Urinary bladder (tissue), 4 donors: ENCODE results near the gene ADAMTS16. TPM values are rescaled to one million over a fixed set of nuclear protein-coding genes. Genes with fewer than 3 reads are reported as not detected.

Experiments
- DNase-seq: peaks from one replicate; pipeline ENCODE4 v3.0.0-alpha.2; 2015; ENCODE audit errors: extremely low spot score
- H3K27ac ChIP-seq: one replicate; pipeline ENCODE4 v1.5.1; 2013; ENCODE audit warnings: low read depth, mild to moderate bottlenecking, moderate library complexity
- H3K36me3 ChIP-seq: one replicate; pipeline ENCODE4 v1.6.1; 2013; ENCODE audit warnings: mild to moderate bottlenecking, moderate library complexity; ENCODE audit not compliant: insufficient read depth
- H3K4me1 ChIP-seq: one replicate; pipeline ENCODE4 v1.6.1; 2013; ENCODE audit warnings: mild to moderate bottlenecking, moderate library complexity; ENCODE audit not compliant: insufficient read depth
- H3K4me3 ChIP-seq: one replicate; pipeline ENCODE4 v1.5.1; 2013; ENCODE audit warnings: low read depth, low read length
- WGBS: extraction: QIAGEN DNeasy Blood & Tissue Kit; methylation state at CpG from one replicate; pipeline ENCODE4 v1.1.7; 2013; 5-methylcytosine and 5-hydroxymethylcytosine counted together
- polyA plus RNA-seq: library from polyadenylated mRNA; stranded (reverse); fragments of 200-250 nt; gene quantifications from one replicate; pipeline ENCODE4 v1.2.3, GENCODE V29; 2013
- total RNA-seq: library from RNA; depleted of rRNA; stranded (reverse); fragments of >200 nt; gene quantifications from one replicate; pipeline ENCODE4 v1.2.3, GENCODE V29; 2014
- donor health status: healthy with polysubstance abuse.
- donor health status: healthy.

The ADAMTS16 gene
- total and polyA plus RNA-seq, 2 donors, result 0.16 to 13.5 TPM

GRCh38 chr5:5150667-5151066 lies 10.5 kb downstream of the ADAMTS16 start:
- 92% methylated on average over 3 of the region's 3 CpGs for WGBS
- Histone ChIP-seq H3K36me3 (no peaks in the 10 kb centered on the region), H3K4me1 (no peaks in the 10 kb centered on the region), H3K4me3 (no peak overlapping the region), H3K27ac (no peak overlapping the region)
- DNase-seq, result no peak

- 61% methylated on average over 2 of the region's 2 CpGs for WGBS
- Histone ChIP-seq H3K36me3 (no peaks in the 10 kb centered on the region), H3K4me3 (no peak overlapping the region), H3K4me1 (no peaks in the 10 kb centered on the region), H3K27ac (no peak overlapping the region)
- no peak for DNase-seq
These were observed 14.6 kb downstream of the ADAMTS16 start for GRCh38 chr5:5154733-5155132.

GRCh38 chr5:5155617-5156016 lies 15.5 kb downstream of the ADAMTS16 start:
- Histone ChIP-seq H3K4me3 (no peak overlapping the region), H3K27ac (no peak overlapping the region), H3K36me3 (no peaks in the 10 kb centered on the region), H3K4me1 (no peaks in the 10 kb centered on the region)
- WGBS, result 78% methylated on average over 1 of the region's 1 CpG
- no peak for DNase-seq

- Histone ChIP-seq H3K36me3 (no peaks in the 10 kb centered on the region), H3K4me3 (no peak overlapping the region), H3K27ac (no peak overlapping the region), H3K4me1 (no peaks in the 10 kb centered on the region)
- 40% methylated on average over 3 of the region's 3 CpGs for WGBS
- DNase-seq, result no peak
These were observed 16.4 kb downstream of the ADAMTS16 start for GRCh38 chr5:5156471-5157082.

DNA sequence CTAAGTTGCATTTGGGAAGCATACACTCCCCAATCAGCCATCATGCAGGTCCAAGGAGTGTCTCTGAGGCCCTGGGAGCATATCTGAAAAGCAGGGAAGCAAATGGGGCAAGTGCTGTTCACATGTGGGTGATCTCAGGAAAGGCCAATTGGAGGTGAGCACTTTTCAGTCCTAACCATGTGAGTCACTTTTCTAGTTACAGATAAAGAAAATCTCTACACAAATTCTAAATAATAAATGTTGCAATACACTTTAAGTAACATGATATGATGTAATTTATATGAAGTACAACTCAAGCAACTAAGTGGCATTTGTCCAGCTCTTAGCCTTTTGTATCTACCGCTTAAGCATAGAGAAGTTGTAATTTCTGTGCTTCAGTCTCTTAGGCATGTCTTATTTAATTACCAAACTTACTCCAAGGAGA lies 18.4 kb downstream of the ADAMTS16 start:
- H3K27ac ChIP-seq, result no peak overlapping the region
- H3K4me3 ChIP-seq, result no peak overlapping the region

DNA sequence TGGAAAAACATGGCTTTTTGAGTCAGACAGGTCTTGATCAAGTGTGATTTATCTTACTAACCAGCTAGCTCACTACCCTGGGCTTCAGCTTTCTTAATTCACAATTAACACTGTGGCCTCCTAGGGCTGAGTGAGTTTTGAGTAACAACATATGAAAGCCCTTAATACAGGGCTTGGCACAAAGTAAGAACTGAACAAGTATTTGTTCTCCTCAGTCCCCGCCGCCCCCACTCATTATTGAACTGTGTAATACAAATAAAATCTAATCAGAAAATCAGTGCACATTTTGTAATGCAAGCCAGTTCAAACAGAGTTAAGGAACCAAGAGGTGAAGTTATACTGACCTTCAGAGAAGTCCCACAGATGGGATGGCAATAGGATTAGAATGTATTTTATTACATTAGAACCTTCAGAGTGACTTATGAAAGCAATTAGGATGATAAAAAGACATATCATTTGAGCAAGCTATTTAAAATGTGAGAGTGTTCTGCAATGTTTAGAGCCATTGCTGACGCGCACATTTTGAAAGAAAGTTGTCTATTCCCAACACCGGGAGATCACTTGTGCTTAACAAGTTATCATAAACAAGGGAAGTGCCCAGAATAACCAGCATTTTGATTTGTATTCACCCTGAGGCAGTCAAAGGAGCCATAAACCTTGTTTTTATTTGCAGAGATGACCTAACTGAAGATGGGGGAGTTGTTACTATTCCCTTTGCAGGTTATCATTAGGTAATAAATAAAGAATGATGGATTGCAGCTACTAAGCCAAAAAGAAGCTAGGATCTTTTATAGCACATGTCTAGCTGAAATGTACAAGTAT lies 19.4 kb downstream of the ADAMTS16 start:
- Histone ChIP-seq H3K4me1 (no peaks in the 10 kb centered on the region), H3K4me3 (no peak overlapping the region), H3K27ac (no peak overlapping the region), H3K36me3 (no peaks in the 10 kb centered on the region)
- DNase-seq, result no peak
- 48% methylated on average over 5 of the region's 5 CpGs for WGBS

More for the DNA sequence above, 18.4 kb downstream of the ADAMTS16 start:
- 88% methylated on average over 1 of the region's 1 CpG for WGBS
- Histone ChIP-seq H3K36me3 (no peaks in the 10 kb centered on the region), H3K4me1 (no peaks in the 10 kb centered on the region)
- no peak for DNase-seq

- Histone ChIP-seq H3K4me1 (no peaks in the 10 kb centered on the region), H3K36me3 (no peaks in the 10 kb centered on the region), H3K27ac (no peak overlapping the region), H3K4me3 (no peak overlapping the region)
- no peak for DNase-seq
- WGBS, result 66% methylated on average over 5 of the region's 5 CpGs
These were observed 24.0 kb downstream of the ADAMTS16 start for GRCh38 chr5:5164163-5164562.

DNA sequence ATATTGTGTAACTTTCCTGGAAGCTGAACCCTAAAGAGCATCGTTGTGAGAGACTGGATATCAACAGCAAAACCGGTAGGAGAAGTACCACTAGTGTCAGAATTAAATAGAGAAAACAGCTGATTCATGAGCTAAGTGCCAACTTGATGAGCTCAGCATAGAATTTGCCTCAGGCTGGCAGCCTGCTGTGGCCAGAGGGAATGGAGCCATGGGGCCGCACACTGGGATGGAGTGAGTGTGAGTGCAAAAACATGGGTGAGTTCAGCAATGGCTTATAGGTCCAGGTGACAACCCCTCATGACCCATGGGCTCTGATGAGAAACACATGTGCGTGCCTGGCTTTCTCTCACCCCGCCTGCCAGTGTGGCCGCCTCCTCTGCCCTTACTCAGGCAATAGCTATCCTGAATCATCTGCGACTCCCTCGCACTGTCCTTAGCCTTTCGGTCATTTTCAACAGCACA lies 25.4 kb downstream of the ADAMTS16 start:
- DNase-seq, result no peak
- Histone ChIP-seq H3K4me1 (no peaks in the 10 kb centered on the region), H3K36me3 (no peaks in the 10 kb centered on the region), H3K4me3 (no peak overlapping the region), H3K27ac (no peak overlapping the region)
- WGBS, result 85% methylated on average over 9 of the region's 9 CpGs

DNA sequence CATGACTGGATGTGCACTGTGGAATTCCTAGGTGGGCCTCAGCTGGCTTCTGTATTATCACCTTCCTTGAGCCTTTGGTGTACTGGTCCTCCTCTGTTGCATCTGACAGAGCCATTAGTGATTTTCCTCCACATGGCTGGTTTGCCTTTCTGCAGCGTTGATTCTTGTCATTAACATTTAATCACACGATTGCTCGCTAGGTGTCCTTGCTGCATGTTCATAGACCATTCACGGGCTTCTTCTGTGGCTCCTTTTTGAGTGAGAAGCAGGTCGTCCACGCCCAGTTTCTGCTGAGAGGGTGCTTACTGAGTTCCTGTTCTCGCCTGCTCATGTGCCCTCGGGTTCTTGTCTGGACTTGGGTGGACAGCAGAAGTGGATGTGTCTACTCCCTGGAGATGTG lies 29.3 kb downstream of the ADAMTS16 start:
- 91% methylated on average over 8 of the region's 8 CpGs for WGBS

GRCh38 chr5:5178136-5178535 lies 38.0 kb downstream of the ADAMTS16 start:
- DNase-seq, result no peak
- Histone ChIP-seq H3K36me3 (no peaks in the 10 kb centered on the region), H3K4me3 (no peak overlapping the region), H3K4me1 (no peaks in the 10 kb centered on the region), H3K27ac (no peak overlapping the region)
- 56% methylated on average over 4 of the region's 4 CpGs for WGBS

More for the DNA sequence above, 29.3 kb downstream of the ADAMTS16 start:
- H3K36me3 ChIP-seq, result no peaks in the 10 kb centered on the region
- H3K4me1 ChIP-seq, result no peaks in the 10 kb centered on the region
- DNase-seq, result no peak
- no peak overlapping the region for H3K27ac ChIP-seq
- no peak overlapping the region for H3K4me3 ChIP-seq

DNA sequence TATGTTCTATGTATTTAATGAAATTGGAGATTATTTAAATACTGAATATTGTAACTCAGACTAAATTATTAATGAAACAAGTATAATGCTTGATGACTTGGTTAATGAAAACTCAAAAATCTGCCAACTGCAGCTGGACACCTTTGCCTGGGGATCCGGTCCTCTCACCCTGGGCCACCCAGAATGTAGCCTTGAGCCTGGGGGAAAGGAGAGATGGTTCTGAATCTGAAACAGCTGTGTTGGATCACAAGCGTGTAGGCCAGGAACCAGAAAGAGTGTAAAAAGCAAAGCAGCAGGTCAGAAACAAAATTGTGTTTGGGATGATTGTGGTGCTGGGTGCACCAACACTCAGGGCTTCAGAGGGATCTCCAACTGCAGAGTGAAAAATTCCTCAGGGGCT lies 38.5 kb downstream of the ADAMTS16 start:
- WGBS, result 33% methylated on average over 2 of the region's 2 CpGs
- Histone ChIP-seq H3K4me1 (no peaks in the 10 kb centered on the region), H3K36me3 (no peaks in the 10 kb centered on the region), H3K4me3 (no peak overlapping the region), H3K27ac (no peak overlapping the region)
- no peak for DNase-seq

- no peak for DNase-seq
- Histone ChIP-seq H3K27ac (no peak overlapping the region), H3K4me1 (no peaks in the 10 kb centered on the region), H3K4me3 (no peak overlapping the region), H3K36me3 (no peaks in the 10 kb centered on the region)
- WGBS, result 81% methylated on average over 5 of the region's 5 CpGs
These were observed 38.9 kb downstream of the ADAMTS16 start for GRCh38 chr5:5179079-5179478.

DNA sequence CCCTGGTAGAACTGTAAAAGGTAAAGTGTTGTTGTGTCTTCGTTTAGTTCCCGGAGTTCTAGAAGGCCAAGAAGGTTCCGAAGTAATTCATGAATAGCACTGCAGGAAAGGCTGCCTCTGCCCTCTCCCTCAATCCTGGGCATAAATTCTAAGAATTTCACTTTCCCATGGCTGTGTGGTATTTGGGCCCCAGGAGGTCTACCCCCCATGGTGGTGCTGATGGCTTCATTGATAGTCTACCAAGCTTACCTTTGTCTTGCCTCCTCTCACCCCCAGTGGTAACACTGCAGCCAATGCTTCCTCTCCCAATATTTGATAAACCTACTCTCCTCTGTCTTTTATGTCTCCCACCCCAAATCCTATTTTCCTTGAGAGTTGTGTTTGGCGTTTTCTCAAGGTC lies 39.5 kb downstream of the ADAMTS16 start:
- no peak for DNase-seq
- H3K4me1 ChIP-seq, result no peaks in the 10 kb centered on the region
- H3K36me3 ChIP-seq, result no peaks in the 10 kb centered on the region
- WGBS, result 80% methylated on average over 4 of the region's 4 CpGs
- H3K4me3 ChIP-seq, result no peak overlapping the region
- H3K27ac ChIP-seq, result no peak overlapping the region

DNA sequence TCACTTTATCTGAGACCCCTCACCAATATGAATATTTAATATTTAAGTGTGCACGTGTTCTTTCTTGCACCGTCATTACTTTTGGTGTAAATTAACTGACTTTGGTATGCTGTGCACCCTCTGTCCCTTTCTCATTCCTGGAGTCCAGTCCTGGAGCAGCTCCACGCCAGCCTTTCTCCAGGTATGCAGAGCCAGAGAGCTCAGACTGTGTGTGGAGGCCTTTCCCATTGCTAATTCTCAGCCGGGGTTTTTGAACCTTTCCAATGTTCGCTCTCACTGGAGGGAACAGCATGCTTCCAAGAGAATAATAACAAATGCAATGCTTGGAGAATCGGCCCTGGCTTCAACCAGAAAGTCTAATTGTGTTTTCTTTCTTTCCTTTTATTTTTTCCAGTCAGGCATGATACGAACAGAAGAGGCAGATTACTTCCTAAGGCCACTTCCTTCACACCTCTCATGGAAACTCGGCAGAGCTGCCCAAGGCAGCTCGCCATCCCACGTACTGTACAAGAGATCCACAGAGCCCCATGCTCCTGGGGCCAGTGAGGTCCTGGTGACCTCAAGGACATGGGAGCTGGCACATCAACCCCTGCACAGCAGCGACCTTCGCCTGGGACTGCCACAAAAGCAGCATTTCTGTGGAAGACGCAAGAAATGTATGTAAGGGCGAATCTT lies 41.7 kb downstream of the ADAMTS16 start:
- no peaks in the 10 kb centered on the region for H3K4me1 ChIP-seq
- H3K36me3 ChIP-seq, result no peaks in the 10 kb centered on the region
- no peak for DNase-seq
- H3K27ac ChIP-seq, result no peak overlapping the region
- 74% methylated on average over 14 of the region's 14 CpGs for WGBS
- no peak overlapping the region for H3K4me3 ChIP-seq
